ENCODE measurements around the gene ABCB11. TPM values are rescaled to one million over a fixed set of nuclear protein-coding genes. Genes with fewer than 3 reads are reported as not detected.
"Not testable (repeated sequence)": the region's sequence is repeated elsewhere in the genome, so short reads cannot be mapped to it uniquely, and the experiment has no call there.

Gene ABCB11
- polyA plus RNA-seq, 3 donors = 0.01 to 0.13 (median 0.03) TPM

DNA sequence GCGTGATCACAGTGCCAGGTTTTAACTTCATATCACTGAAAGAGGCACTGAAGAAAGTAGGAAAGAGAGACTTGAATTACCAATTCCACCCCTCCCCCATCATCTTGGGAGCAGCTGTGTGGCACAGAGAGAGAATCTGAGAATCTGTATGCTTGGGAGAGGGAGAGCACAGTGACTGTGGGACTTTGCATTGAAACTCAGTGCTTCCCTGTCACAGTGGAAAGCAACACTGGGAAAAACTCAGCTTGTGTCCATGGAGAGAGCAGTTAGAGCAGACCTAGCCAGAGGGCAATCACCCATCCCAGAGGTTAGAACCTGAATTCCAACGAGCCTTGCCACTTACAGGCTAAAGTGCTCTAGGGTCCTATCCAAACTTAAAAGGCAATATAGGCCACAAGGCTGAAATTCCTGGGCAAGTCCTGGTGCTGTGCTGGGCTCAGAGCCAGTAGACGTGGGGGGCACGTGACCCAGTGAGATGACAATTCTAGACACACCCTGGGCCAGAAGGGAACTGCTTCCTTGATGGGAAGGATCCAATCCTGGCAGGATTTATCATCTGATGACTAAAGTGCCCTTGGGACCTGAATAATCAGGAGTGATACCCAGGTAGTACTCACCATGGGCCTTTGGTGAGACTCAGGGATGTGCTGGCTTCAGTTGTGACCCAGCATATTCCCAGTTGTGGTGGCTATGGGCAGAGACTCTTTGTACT lies 15.5 kb upstream of the ABCB11 start:
- no peak for DNase-seq (ENCODE audit: low read depth in 3 of 3, low spot score in 2 of 3)

GRCh38 chr2:169042856-169043255 lies 11.7 kb upstream of the ABCB11 start:
- DNase-seq (ENCODE audit: low read depth in 3 of 3, low spot score in 2 of 3) = no peak

GRCh38 chr2:169041594-169041993 lies 10.5 kb upstream of the ABCB11 start:
- no peak for DNase-seq (ENCODE audit: low read depth in 3 of 3, low spot score in 2 of 3)

DNA sequence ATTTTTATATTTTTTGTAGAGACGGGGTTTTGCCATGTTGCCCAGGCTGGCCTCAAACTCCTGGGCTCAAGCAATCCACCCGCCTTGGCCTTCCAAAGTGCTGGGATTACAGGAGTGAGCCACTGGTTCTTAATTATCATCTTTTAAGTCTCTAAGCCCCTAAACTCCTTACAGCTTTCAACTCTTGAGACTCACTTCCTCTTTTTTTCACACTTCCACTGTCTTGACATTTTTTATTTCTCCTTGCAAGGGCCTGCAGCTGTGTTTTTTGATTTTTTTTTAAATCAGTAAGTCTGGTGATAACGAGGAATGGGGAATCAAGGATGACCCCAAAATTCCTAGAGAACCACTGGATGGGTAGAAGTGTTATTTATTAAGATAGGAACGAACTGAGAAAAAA lies 8.6 kb upstream of the ABCB11 start:
- no peak for DNase-seq (ENCODE audit: low read depth in 3 of 3, low spot score in 2 of 3)

DNA sequence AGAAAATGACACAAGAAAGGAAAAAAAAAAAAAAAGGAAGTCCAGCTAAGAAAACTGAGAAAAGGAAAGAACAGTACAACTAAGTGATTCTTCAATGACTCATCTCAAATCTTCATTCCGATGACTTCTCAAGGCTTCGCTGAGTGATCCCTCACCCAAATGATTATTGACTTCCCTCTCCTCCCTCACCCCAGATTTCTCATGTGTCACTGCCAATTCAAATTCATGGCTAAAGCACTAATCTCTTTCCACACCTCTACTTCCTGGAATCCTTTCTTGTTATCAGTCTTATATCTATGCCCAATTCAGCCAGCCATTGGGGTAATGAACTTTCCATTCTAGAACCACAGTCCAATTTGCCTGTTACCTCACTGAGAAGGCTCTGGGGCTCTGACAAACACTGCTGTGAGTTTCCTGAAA lies 7.2 kb upstream of the ABCB11 start:
- DNase-seq (ENCODE audit: low read depth in 3 of 3, low spot score in 2 of 3) = no peak

GRCh38 chr2:169036736-169037440 lies 5.8 kb upstream of the ABCB11 start:
- DNase-seq (ENCODE audit: low read depth in 3 of 3, low spot score in 2 of 3) = no peak

GRCh38 chr2:169035887-169036286 lies 4.8 kb upstream of the ABCB11 start:
- no peak for DNase-seq (ENCODE audit: low read depth in 3 of 3, low spot score in 2 of 3)

- DNase-seq (ENCODE audit: low read depth in 3 of 3, low spot score in 2 of 3) = no peak
These were observed 3.9 kb upstream of the ABCB11 start for GRCh38 chr2:169034984-169035544.

- no peak for DNase-seq (ENCODE audit: low read depth in 3 of 3, low spot score in 2 of 3)
These were observed 3.1 kb upstream of the ABCB11 start for GRCh38 chr2:169034256-169034655.

DNA sequence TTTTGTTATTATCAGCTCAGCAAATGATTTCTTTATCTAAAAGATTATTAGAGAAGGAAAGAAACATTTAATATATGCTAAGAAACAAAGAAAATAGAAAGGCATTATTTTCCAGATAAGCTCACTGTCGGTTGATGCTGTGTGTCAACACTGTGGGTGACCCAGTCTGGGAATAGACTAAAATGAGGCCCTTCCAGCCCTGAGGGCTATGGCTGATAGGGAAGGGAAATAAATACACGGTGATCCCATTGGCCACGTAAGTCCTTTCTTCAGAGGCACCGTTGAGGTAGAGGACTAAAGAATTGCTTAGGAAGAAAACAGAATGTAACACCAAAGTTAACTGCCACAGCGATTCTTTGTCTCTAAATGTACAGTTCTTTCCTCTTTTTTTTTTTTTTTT lies 1.8 kb downstream of the ABCB11 start:
- DNase-seq (ENCODE audit: low read depth in 3 of 3, low spot score in 2 of 3) = no peak

DNA sequence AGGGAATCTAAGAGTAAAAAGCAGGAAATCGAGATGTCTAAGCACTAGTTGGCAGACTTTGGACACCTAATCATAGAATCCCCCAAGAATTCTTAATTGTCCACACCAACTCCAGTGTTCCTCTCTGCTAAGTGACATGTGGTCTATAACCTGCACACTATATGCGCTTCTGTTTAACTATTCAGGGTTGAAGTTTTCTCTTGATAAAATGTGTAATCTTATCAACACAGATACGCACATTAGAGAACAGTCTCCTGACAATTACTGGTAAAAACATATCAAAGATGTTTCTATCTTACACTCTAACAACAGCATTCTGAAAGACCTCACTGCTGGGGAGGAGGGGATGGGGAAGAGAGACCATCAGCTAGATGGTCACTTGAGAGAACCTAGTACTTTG lies 3.9 kb downstream of the ABCB11 start:
- DNase-seq (ENCODE audit: low read depth in 3 of 3, low spot score in 2 of 3) = no peak

DNA sequence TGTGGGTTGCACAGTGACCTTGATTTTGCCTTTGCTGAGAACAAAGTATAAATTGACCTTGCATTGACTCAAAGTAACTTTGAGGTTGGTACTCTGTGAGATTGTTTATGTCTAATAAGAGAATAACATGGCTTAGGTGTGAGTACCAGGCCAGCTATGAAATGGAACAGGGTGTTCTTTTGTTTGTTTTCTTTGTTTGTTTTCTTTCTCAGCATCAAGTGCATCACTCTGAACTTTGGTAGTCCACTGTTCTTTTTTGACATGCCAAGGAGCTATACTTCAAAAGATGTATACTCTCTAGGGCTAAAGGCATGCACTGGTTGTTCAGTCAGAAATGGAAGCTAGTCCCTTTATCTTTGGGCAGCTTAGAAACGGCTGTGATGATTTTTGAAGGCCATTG lies 5.1 kb downstream of the ABCB11 start:
- DNase-seq (ENCODE audit: low read depth in 3 of 3, low spot score in 2 of 3) = no peak

- DNase-seq (ENCODE audit: low read depth in 3 of 3, low spot score in 2 of 3) = no peak
These were observed 8.0 kb downstream of the ABCB11 start for GRCh38 chr2:169023161-169023560.

DNA sequence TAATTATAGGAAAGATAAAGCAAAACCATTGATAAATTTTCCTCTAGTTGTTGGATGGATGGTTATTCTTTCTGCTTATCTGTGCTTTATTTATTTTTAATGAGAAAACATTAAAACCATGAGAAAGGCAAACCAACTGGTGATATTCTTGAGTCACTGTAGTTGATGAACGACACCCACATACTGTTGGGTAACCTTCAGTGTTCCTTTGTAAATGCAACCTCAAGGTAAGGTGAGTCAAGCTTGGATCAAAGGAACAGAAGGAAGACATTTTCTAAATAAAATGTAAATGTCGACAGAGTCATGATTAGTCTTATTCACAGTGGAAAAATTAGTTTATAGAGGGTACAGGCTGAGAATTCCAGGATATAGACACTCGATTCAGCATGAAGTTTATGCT lies 12.7 kb downstream of the ABCB11 start:
- DNase-seq (ENCODE audit: low read depth in 3 of 3, low spot score in 2 of 3) = no peak

GRCh38 chr2:169015943-169016342 lies 15.2 kb downstream of the ABCB11 start:
- no peak for DNase-seq (ENCODE audit: low read depth in 3 of 3, low spot score in 2 of 3)

DNA sequence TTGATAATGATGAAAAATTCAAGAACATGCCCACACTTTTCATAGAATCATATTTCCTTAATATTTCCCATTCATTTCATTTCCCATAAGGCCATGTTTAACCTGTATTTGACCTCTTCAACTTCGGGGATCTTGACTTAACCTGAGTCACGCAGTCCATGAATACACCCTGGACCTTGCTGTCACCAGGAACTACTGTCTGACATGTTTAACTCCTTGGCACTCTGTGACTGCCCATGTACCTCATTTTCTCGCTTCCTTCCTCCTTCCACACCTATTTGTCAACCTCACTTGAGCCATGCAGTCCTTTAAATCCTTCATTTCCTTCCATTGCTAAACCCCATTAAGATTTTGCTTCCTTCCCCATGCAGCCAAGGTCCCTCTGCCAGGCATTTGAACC lies 16.3 kb downstream of the ABCB11 start:
- DNase-seq (ENCODE audit: low read depth in 3 of 3, low spot score in 2 of 3) = no peak

- DNase-seq (ENCODE audit: low read depth in 3 of 3, low spot score in 2 of 3) = no peak
These were observed 17.5 kb downstream of the ABCB11 start for GRCh38 chr2:169013628-169014026.

DNA sequence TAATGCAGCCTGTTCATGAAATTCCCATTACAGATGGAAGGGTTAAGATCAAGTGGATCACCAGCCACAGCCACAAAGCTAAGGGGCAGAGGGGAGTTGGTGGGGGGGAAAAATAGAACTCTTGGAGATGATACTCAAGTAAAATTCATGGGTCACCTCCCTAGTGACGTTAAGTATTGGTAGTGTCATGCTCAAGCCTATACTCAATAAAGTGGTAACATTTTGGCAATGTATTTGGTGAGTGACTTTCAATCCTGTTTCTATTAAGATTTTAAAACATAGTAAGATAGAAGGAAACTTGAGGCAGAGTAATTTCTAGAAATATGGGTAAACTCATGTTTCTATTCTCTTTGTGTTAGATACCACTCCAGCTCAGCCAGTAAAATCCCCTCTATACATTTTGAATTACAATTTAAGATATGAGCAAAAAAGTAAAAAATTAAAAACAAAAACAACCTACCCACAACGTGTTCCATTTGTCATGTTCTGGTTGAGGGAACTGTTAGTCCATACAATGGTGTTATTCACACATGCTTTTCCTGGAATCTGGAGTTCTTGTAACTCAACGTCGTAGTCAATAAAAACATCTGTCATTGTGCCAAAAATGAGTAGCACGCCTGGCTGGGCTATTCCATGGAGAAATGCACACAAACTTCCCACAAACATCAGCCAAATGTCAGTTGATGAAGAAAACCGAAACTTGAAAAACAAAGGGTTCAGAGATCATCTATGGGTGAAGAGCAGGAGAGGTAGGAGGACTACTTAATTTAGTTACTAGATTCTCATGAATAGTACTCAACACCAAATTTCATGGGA lies 18.1 kb downstream of the ABCB11 start:
- DNase-seq (ENCODE audit: low read depth in 3 of 3, low spot score in 2 of 3) = no peak

DNA sequence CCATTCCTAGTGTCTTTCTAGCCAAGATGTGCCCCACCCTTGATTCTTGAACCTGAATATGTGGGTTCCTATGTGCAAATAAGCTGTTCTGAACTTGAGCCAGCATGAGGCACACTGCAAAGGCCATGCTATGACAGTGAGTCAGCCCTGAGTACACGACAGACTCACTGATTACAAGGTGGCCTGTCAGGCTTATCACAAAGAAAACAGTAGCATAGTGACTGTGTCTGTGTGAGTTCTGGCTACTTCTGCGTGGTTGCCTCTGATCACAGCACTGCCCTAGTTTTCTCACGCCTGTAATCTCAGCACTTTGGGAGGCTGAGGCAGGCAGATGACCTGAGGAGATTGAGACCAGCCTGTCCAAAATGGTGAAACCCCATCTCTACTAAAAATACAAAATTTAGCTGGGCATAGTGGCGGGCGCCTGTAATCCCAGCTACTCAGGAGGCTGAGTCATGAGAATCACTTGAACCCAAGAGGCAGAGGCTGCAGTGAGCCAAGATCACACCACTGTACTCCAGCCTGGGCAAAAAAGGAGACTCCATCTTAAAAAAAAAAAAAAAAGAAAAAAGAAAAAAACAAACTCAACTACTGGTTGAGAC lies 18.8 kb downstream of the ABCB11 start:
- DNase-seq (ENCODE audit: low read depth in 3 of 3, low spot score in 2 of 3) = not testable (repeated sequence)

DNA sequence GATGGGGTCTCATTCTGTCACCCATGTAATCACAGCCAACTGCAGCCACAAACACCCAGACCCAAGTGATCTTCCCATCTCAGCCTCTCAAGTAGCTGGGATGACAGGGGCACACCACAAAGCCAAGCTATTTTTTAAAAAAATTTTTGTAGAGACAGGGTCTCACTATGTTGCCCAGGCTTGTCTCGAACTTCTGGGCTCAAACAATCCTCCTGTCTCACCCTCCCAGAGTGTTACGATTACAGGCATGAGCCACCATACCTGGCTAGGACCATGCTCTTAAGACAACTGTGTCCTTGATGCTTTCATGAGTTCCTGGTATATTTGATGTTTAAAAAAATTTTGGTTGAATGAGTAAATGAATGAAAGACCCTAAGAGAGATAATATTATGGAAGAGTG lies 19.4 kb downstream of the ABCB11 start:
- DNase-seq (ENCODE audit: low read depth in 3 of 3, low spot score in 2 of 3) = no peak

Measured in right renal cortex interstitium (tissue), 3 donors.